ENCODE measurements around the gene PDGFC.

Gene PDGFC

GRCh38 chr4:156779042-156779441 lies 192.6 kb downstream of the PDGFC start:
- no peak overlapping the region for H3K4me2 ChIP-seq (ENCODE audit: low read length)
- H3K4me3 ChIP-seq (ENCODE audit: low read depth, low read length, poor library complexity, severe bottlenecking) = no peak overlapping the region
- H3K9me3 ChIP-seq (ENCODE audit: low read length) = no peaks in the 10 kb centered on the region
- H3K9me2 ChIP-seq (ENCODE audit: low read depth, low read length) = no peaks in the 10 kb centered on the region
- H3K4me1 ChIP-seq (ENCODE audit: insufficient read depth, low read length, severe bottlenecking) = no peaks in the 10 kb centered on the region
- H3F3A ChIP-seq (ENCODE audit: insufficient read depth, low read length) = no peaks in the 10 kb centered on the region
- H3K27me3 ChIP-seq (ENCODE audit: insufficient read depth, low read length) = no peaks in the 10 kb centered on the region
- H3K27ac ChIP-seq (ENCODE audit: low read depth, low read length, poor library complexity, severe bottlenecking) = no peak overlapping the region
- no peaks in the 10 kb centered on the region for H4K20me1 ChIP-seq (ENCODE audit: insufficient read depth, low read length)
- H3K79me2 ChIP-seq (ENCODE audit: insufficient read depth, low read length) = no peaks in the 10 kb centered on the region
- H3K9ac ChIP-seq (ENCODE audit: low read length) = no peak overlapping the region
- H3K36me3 ChIP-seq (ENCODE audit: insufficient read depth, low read length) = no peaks in the 10 kb centered on the region
- H2AFZ ChIP-seq (ENCODE audit: low read length) = no peak overlapping the region
- TF ChIP-seq CTCF (IDR thresholded peaks at IDR 0.05; ENCODE audit: low read length) (no peak), EZH2 (IDR thresholded peaks at IDR 0.05; ENCODE audit: borderline replicate concordance, low read length) (no peak)

GRCh38 chr4:156778606-156779005 lies 193.0 kb downstream of the PDGFC start:
- Histone ChIP-seq H3K9me2 (ENCODE audit: low read depth, low read length) (no peaks in the 10 kb centered on the region), H3F3A (ENCODE audit: insufficient read depth, low read length) (no peaks in the 10 kb centered on the region), H3K79me2 (ENCODE audit: insufficient read depth, low read length) (no peaks in the 10 kb centered on the region), H3K9me3 (ENCODE audit: low read length) (no peaks in the 10 kb centered on the region), H3K4me2 (ENCODE audit: low read length) (no peak overlapping the region), H3K27me3 (ENCODE audit: insufficient read depth, low read length) (no peaks in the 10 kb centered on the region), H3K4me1 (ENCODE audit: insufficient read depth, low read length, severe bottlenecking) (no peaks in the 10 kb centered on the region), H3K27ac (ENCODE audit: low read depth, low read length, poor library complexity, severe bottlenecking) (no peak overlapping the region), H3K36me3 (ENCODE audit: insufficient read depth, low read length) (no peaks in the 10 kb centered on the region), H2AFZ (ENCODE audit: low read length) (no peak overlapping the region), H3K4me3 (ENCODE audit: low read depth, low read length, poor library complexity, severe bottlenecking) (no peak overlapping the region), H4K20me1 (ENCODE audit: insufficient read depth, low read length) (no peaks in the 10 kb centered on the region), H3K9ac (ENCODE audit: low read length) (no peak overlapping the region)
- TF ChIP-seq CTCF (IDR thresholded peaks at IDR 0.05; ENCODE audit: low read length) (no peak), EZH2 (IDR thresholded peaks at IDR 0.05; ENCODE audit: borderline replicate concordance, low read length) (no peak)

GRCh38 chr4:156778093-156778492 lies 193.5 kb downstream of the PDGFC start:
- H3K9me2 ChIP-seq (ENCODE audit: low read depth, low read length) = no peaks in the 10 kb centered on the region
- no peaks in the 10 kb centered on the region for H3K79me2 ChIP-seq (ENCODE audit: insufficient read depth, low read length)
- H2AFZ ChIP-seq (ENCODE audit: low read length) = no peak overlapping the region
- no peaks in the 10 kb centered on the region for H4K20me1 ChIP-seq (ENCODE audit: insufficient read depth, low read length)
- no peak overlapping the region for H3K9ac ChIP-seq (ENCODE audit: low read length)
- no peaks in the 10 kb centered on the region for H3K9me3 ChIP-seq (ENCODE audit: low read length)
- no peaks in the 10 kb centered on the region for H3K27me3 ChIP-seq (ENCODE audit: insufficient read depth, low read length)
- no peaks in the 10 kb centered on the region for H3K4me1 ChIP-seq (ENCODE audit: insufficient read depth, low read length, severe bottlenecking)
- H3K4me2 ChIP-seq (ENCODE audit: low read length) = no peak overlapping the region
- no peaks in the 10 kb centered on the region for H3K36me3 ChIP-seq (ENCODE audit: insufficient read depth, low read length)
- no peak overlapping the region for H3K27ac ChIP-seq (ENCODE audit: low read depth, low read length, poor library complexity, severe bottlenecking)
- no peak overlapping the region for H3K4me3 ChIP-seq (ENCODE audit: low read depth, low read length, poor library complexity, severe bottlenecking)
- no peaks in the 10 kb centered on the region for H3F3A ChIP-seq (ENCODE audit: insufficient read depth, low read length)
- no peak for TF ChIP-seq EZH2 (IDR thresholded peaks at IDR 0.05; ENCODE audit: borderline replicate concordance, low read length)
- no peak for TF ChIP-seq CTCF (IDR thresholded peaks at IDR 0.05; ENCODE audit: low read length)

All from OCI-LY1 (cell line).